Tibial nerve (tissue), 4 donors: ENCODE results near the gene PRKCSH. TPM values are rescaled to one million over a fixed set of nuclear protein-coding genes. Genes with fewer than 3 reads are reported as not detected.
"Not testable (repeated sequence)": the region's sequence is repeated elsewhere in the genome, so short reads cannot be mapped to it uniquely, and the experiment has no call there.

Experiments
- DNase-seq, 2 donors: peaks; one replicate each; pipeline ENCODE4 v3.0.0-alpha.2; 2019; ENCODE audit warnings: low spot score in 2 of 2
- H3K27ac ChIP-seq, 4 donors: fragments of 200-600 bp; sonication (generic) in 3 of 4; one replicate each; pipeline ENCODE4 v1.5.1; 2017 to 2019; ENCODE audit warnings: mild to moderate bottlenecking in 1 of 4
- H3K27me3 ChIP-seq, 2 donors: fragments of 200-600 bp; sonication (generic) in 1 of 2; one replicate each; pipeline versions ENCODE4 v1.5.1 to v1.6.0; 2017 to 2019
- H3K36me3 ChIP-seq, 3 donors: fragments of 200-600 bp; sonication (generic); one replicate each; pipeline ENCODE4 v1.5.1; 2018 to 2019
- H3K4me1 ChIP-seq, 4 donors: fragments of 200-600 bp; sonication (generic) in 3 of 4; one replicate each; pipeline ENCODE4 v1.5.1; 2017 to 2019
- H3K4me3 ChIP-seq, 4 donors: fragments of 200-600 bp; sonication (generic) in 3 of 4; one replicate each; pipeline ENCODE4 v1.5.1; 2017 to 2019; ENCODE audit warnings: mild to moderate bottlenecking in 1 of 4, moderate library complexity in 1 of 4
- H3K9me3 ChIP-seq, 4 donors: fragments of 200-600 bp; sonication (generic) in 3 of 4; one replicate each; pipeline ENCODE4 v1.5.1; 2017 to 2019
- CTCF ChIP-seq, 5 experiments: fragments of 200-600 bp in 3 of 5; fragments of 450-650 bp in 2 of 5; sonication (generic) in 3 of 5; IDR thresholded peaks; one replicate each; pipeline ENCODE4 v1.5.1; 2016 to 2019; ENCODE audit warnings: antibody characterized with exemption in 5 of 5, mild to moderate bottlenecking in 3 of 5, moderate library complexity in 2 of 5
- EP300 ChIP-seq, 2 donors: sonication (generic); formaldehyde crosslinking; IDR thresholded peaks; one replicate each; pipeline ENCODE4 v1.6.1; 2017; ENCODE audit warnings: antibody characterized with exemption in 2 of 2, mild to moderate bottlenecking in 1 of 2
- POLR2A ChIP-seq, 2 donors: fragments of 450-650 bp; IDR thresholded peaks; one replicate each; pipeline ENCODE4 v1.6.1; 2017; ENCODE audit warnings: antibody characterized with exemption in 2 of 2, mild to moderate bottlenecking in 2 of 2, moderate library complexity in 2 of 2
- WGBS, 2 donors: methylation state at CpG; one replicate each; pipeline ENCODE4 v1.1.5; 2018; 5-methylcytosine and 5-hydroxymethylcytosine counted together
- total RNA-seq, 4 donors: library from RNA; depleted of rRNA; stranded (reverse); fragments of >200 nt; gene quantifications; one replicate each; pipeline ENCODE4 v1.1.0, GENCODE V29; 2016

The PRKCSH gene
- total RNA-seq, 4 donors from 2014 or later: 94.0 to 101 (median 97.4) TPM

GRCh38 chr19:11461453-11461852 is 26.0 kb downstream of the PRKCSH start:
- WGBS, 2 donors: 54 to 71% methylated on average over 2 of the region's 2 CpGs
- H3K36me3 ChIP-seq: no peaks in the 10 kb centered on the region
- H3K4me1 ChIP-seq: no peaks in the 10 kb centered on the region
- no peaks in the 10 kb centered on the region for H3K9me3 ChIP-seq
- H3K4me3 ChIP-seq: no peak overlapping the region
- DNase-seq: no peak
- peaks cover 0 to 25% of the 10 kb centered on the region in 2 donors for H3K27me3 ChIP-seq
- TF ChIP-seq CTCF (IDR thresholded peaks at IDR 0.05) (no peak), EP300 (IDR thresholded peaks at IDR 0.05) (no peak), POLR2A (IDR thresholded peaks at IDR 0.05) (no peak)
- H3K27ac ChIP-seq: no peak overlapping the region

GRCh38 chr19:11463391-11463790 is 28.0 kb downstream of the PRKCSH start:
- TF ChIP-seq EP300 (IDR thresholded peaks at IDR 0.05): no peak
- no peaks in the 10 kb centered on the region for H3K36me3 ChIP-seq
- peaks cover 0 to 20% of the 10 kb centered on the region in 2 donors for H3K27me3 ChIP-seq
- no peak overlapping the region for H3K4me3 ChIP-seq
- H3K27ac ChIP-seq: no peak overlapping the region
- H3K9me3 ChIP-seq: no peaks in the 10 kb centered on the region
- no peaks in the 10 kb centered on the region for H3K4me1 ChIP-seq
- no peak for DNase-seq
- WGBS, 2 donors: 74 to 77% methylated on average over 12 of the region's 12 CpGs

- DNase-seq: no peak
- TF ChIP-seq EP300 (IDR thresholded peaks at IDR 0.05): no peak
- TF ChIP-seq CTCF (IDR thresholded peaks at IDR 0.05): no peak
- no peak for TF ChIP-seq POLR2A (IDR thresholded peaks at IDR 0.05)
- Histone ChIP-seq H3K9me3 (no peaks in the 10 kb centered on the region), H3K4me3 (no peak overlapping the region), H3K27ac (no peak overlapping the region), H3K27me3 (peaks cover 0 to 18% of the 10 kb centered on the region in 2 donors), H3K4me1 (no peaks in the 10 kb centered on the region), H3K36me3 (no peaks in the 10 kb centered on the region)
- 81 to 88% methylated on average over 11 of the region's 11 CpGs for WGBS, 2 donors
Observed at GRCh38 chr19:11464333-11465265, 29.2 kb downstream of the PRKCSH start.

GRCh38 chr19:11465600-11465999 is 30.2 kb downstream of the PRKCSH start:
- Histone ChIP-seq H3K4me1 (no peaks in the 10 kb centered on the region), H3K27me3 (peaks cover 0 to 12% of the 10 kb centered on the region in 2 donors), H3K4me3 (no peak overlapping the region), H3K9me3 (no peaks in the 10 kb centered on the region), H3K36me3 (no peaks in the 10 kb centered on the region), H3K27ac (no peak overlapping the region)
- TF ChIP-seq EP300 (IDR thresholded peaks at IDR 0.05): no peak
- no peak for TF ChIP-seq CTCF (IDR thresholded peaks at IDR 0.05)
- no peak for TF ChIP-seq POLR2A (IDR thresholded peaks at IDR 0.05)
- DNase-seq: no peak
- WGBS, 2 donors: 23 to 39% methylated on average over 8 of the region's 8 CpGs

GRCh38 chr19:11468266-11468845 is 32.9 kb downstream of the PRKCSH start:
- not testable (repeated sequence) for H3K27ac ChIP-seq, H3K4me1 ChIP-seq, DNase-seq, H3K4me3 ChIP-seq, H3K36me3 ChIP-seq, H3K9me3 ChIP-seq
- H3K27me3 ChIP-seq: peaks cover 0 to 20% of the 10 kb centered on the region in 2 donors
- 61 to 65% methylated on average over 8 of the region's 8 CpGs for WGBS, 2 donors

- Histone ChIP-seq H3K27me3 (peaks cover 0 to 9% of the 10 kb centered on the region in 2 donors), H3K9me3 (no peaks in the 10 kb centered on the region), H3K4me3 (no peak overlapping the region), H3K27ac (no peak overlapping the region), H3K36me3 (no peaks in the 10 kb centered on the region), H3K4me1 (peaks cover 0 to under 1% (median 0%) of the 10 kb centered on the region in 4 donors)
- WGBS, 2 donors: 54 to 82% methylated on average over 4 of the region's 4 CpGs
- TF ChIP-seq EP300 (IDR thresholded peaks at IDR 0.05) (no peak), POLR2A (IDR thresholded peaks at IDR 0.05) (no peak), CTCF (IDR thresholded peaks at IDR 0.05) (no peak)
- no peak for DNase-seq
Observed at GRCh38 chr19:11473725-11474124, 38.3 kb downstream of the PRKCSH start.

- peaks cover 0 to 22% of the 10 kb centered on the region in 2 donors for H3K27me3 ChIP-seq
- H3K9me3 ChIP-seq, H3K4me3 ChIP-seq, H3K36me3 ChIP-seq, DNase-seq, H3K27ac ChIP-seq: not testable (repeated sequence)
- H3K4me1 ChIP-seq: peaks cover 0 to 17% (median 7%) of the 10 kb centered on the region in 4 donors
- 84 to 92% methylated on average over 3 of the region's 3 CpGs for WGBS, 2 donors
Observed at GRCh38 chr19:11475343-11475742, 39.9 kb downstream of the PRKCSH start.
